Ishikawa (cell line): ENCODE data around the gene USP53.

Experiments
- CEBPB ChIP-seq: IDR thresholded peaks from 2 replicates; pipeline ENCODE4 v1.6.1; 2012
- CREB1 ChIP-seq: IDR thresholded peaks from 2 replicates; pipeline ENCODE4 v1.6.1; 2012; ENCODE audit warnings: low read depth
- EGR1 ChIP-seq: IDR thresholded peaks from 2 replicates; pipeline ENCODE4 v1.6.1; 2012
- EP300 ChIP-seq: IDR thresholded peaks from 2 replicates; pipeline ENCODE4 v1.6.1; 2012; ENCODE audit warnings: borderline replicate concordance
- FOXM1 ChIP-seq: IDR thresholded peaks from 2 replicates; pipeline ENCODE4 v1.6.1; 2012; ENCODE audit warnings: low read depth, borderline replicate concordance
- MAX ChIP-seq: IDR thresholded peaks from 2 replicates; pipeline ENCODE4 v1.6.1; 2012
- NFIC ChIP-seq: IDR thresholded peaks from 2 replicates; pipeline ENCODE4 v1.6.1; 2012
- RAD21 ChIP-seq: IDR thresholded peaks from 2 replicates; pipeline ENCODE4 v1.6.1; 2012; ENCODE audit warnings: low read depth
- TAF1 ChIP-seq: IDR thresholded peaks from 2 replicates; pipeline ENCODE4 v1.6.1; 2012; ENCODE audit warnings: low read depth, mild to moderate bottlenecking
- TCF12 ChIP-seq: IDR thresholded peaks from 2 replicates; pipeline ENCODE4 v1.6.1; 2012; ENCODE audit warnings: low read depth
- TEAD4 ChIP-seq: IDR thresholded peaks from 2 replicates; pipeline ENCODE4 v1.6.1; 2012
- YY1 ChIP-seq: IDR thresholded peaks from 2 replicates; pipeline ENCODE4 v1.6.1; 2012; ENCODE audit warnings: low read depth
- ZBTB7A ChIP-seq: IDR thresholded peaks from 2 replicates; pipeline ENCODE4 v1.6.1; 2012; ENCODE audit warnings: low read depth
- TF ChIP-seq, protein P1 (sequence below): IDR thresholded peaks from 2 replicates; pipeline ENCODE4 v1.6.1; 2012
- TF ChIP-seq, protein P2 (sequence below): IDR thresholded peaks from 2 replicates; pipeline ENCODE4 v1.6.1; 2012; ENCODE audit warnings: low read depth, mild to moderate bottlenecking

The USP53 gene

DNA sequence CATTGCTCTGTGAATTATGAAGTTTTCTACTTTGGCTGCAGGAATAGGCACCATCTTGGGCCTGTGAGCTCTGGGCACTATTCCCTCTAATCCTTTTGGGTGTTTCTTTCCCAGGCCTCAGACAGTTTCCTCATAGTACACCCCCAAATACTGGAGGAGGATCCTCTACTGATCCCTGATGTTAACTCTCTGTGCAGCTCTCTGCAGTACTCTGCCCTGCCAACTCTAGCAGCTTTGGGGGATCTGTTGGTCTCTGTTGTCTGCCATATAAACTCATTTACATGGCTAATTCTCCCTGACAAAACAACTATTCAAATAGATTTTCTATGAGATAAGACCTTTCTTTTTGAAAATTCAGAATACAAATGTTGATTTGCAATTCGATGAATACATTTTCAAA is 29.9 kb downstream of the USP53 start:
- TF ChIP-seq EP300 = no peak

GRCh38 chr4:119243868-119244267 is 31.4 kb downstream of the USP53 start:
- TF ChIP-seq EP300 = no peak
- TF ChIP-seq CEBPB = no peak
- no peak for TF ChIP-seq YY1
- no peak for TF ChIP-seq MAX
- no peak for TF ChIP-seq RAD21
- TF ChIP-seq FOXM1 = no peak
- TF ChIP-seq, protein P1, sequence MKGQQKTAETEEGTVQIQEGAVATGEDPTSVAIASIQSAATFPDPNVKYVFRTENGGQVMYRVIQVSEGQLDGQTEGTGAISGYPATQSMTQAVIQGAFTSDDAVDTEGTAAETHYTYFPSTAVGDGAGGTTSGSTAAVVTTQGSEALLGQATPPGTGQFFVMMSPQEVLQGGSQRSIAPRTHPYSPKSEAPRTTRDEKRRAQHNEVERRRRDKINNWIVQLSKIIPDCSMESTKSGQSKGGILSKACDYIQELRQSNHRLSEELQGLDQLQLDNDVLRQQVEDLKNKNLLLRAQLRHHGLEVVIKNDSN = no peak
- no peak for TF ChIP-seq EGR1
- TF ChIP-seq, protein P2, sequence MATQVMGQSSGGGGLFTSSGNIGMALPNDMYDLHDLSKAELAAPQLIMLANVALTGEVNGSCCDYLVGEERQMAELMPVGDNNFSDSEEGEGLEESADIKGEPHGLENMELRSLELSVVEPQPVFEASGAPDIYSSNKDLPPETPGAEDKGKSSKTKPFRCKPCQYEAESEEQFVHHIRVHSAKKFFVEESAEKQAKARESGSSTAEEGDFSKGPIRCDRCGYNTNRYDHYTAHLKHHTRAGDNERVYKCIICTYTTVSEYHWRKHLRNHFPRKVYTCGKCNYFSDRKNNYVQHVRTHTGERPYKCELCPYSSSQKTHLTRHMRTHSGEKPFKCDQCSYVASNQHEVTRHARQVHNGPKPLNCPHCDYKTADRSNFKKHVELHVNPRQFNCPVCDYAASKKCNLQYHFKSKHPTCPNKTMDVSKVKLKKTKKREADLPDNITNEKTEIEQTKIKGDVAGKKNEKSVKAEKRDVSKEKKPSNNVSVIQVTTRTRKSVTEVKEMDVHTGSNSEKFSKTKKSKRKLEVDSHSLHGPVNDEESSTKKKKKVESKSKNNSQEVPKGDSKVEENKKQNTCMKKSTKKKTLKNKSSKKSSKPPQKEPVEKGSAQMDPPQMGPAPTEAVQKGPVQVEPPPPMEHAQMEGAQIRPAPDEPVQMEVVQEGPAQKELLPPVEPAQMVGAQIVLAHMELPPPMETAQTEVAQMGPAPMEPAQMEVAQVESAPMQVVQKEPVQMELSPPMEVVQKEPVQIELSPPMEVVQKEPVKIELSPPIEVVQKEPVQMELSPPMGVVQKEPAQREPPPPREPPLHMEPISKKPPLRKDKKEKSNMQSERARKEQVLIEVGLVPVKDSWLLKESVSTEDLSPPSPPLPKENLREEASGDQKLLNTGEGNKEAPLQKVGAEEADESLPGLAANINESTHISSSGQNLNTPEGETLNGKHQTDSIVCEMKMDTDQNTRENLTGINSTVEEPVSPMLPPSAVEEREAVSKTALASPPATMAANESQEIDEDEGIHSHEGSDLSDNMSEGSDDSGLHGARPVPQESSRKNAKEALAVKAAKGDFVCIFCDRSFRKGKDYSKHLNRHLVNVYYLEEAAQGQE = no peak
- TF ChIP-seq ZBTB7A = no peak
- no peak for TF ChIP-seq TAF1
- no peak for TF ChIP-seq NFIC
- TF ChIP-seq TCF12 = no peak
- no peak for TF ChIP-seq CREB1
- no peak for TF ChIP-seq TEAD4

DNA sequence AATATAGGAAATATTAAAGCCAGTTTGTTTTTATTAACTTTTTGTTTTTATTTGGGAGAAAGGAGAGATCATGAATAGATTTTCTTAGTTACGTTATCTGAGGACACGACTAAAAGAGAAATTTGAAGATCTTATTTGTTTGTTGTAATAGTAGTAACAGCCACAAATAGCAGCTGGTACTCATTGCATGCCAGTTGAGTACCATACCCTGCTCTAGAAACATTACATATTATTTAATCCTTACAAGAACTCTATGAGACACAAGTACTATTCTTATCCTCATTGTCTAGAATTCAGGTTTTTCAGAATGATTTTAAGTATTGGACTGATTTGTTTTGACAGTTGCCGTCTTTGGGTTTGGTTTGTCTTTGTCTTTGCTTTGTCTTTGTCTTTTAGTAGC is 31.8 kb downstream of the USP53 start:
- TF ChIP-seq EP300 = no peak
- TF ChIP-seq CREB1 = no peak
- no peak for TF ChIP-seq EGR1
- no peak for TF ChIP-seq NFIC
- TF ChIP-seq, protein P2 = no peak
- TF ChIP-seq CEBPB = no peak
- no peak for TF ChIP-seq TCF12
- TF ChIP-seq TAF1 = no peak
- no peak for TF ChIP-seq YY1
- TF ChIP-seq FOXM1 = no peak
- TF ChIP-seq TEAD4 = no peak

- TF ChIP-seq CEBPB (no peak), TCF12 (no peak), EGR1 (no peak)
- TF ChIP-seq, protein P2 = no peak
Measured at GRCh38 chr4:119244832-119245231, 32.3 kb downstream of the USP53 start.

DNA sequence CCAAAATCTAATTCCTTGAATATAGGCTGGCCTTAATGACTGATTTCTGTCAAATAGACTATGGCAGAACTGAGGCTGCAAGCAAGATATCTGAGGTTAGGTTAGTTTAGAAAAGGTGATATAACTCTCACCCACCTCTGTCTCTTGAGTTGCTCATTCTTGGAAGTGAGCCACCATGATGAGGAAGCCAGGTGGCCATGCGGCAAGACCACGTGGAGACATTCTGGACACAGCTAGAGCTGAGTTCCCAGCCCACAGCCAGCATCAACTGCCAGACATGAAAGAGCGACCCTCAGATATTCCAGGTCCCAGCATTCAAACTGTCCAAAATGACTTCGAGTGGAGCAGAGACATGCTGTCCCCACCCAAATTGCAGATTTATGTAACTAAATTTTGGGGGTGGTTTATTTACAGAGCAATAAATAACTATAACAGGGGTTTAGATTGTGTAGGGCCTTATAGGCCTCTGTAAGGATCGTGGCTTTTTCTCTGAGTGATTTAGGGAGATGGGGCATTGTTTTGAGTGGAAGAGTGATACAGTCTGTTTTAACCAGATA is 33.7 kb downstream of the USP53 start:
- no peak for TF ChIP-seq CEBPB
- no peak for TF ChIP-seq EGR1

- TF ChIP-seq EGR1 (no peak), EP300 (no peak), CREB1 (no peak), TEAD4 (no peak), ZBTB7A (no peak), MAX (no peak), NFIC (no peak), TAF1 (no peak), CEBPB (no peak), FOXM1 (no peak), TCF12 (no peak)
Measured at GRCh38 chr4:119260528-119260927, 48.0 kb downstream of the USP53 start.
